H7 (cell line): ENCODE results near the gene EIF3D. TPM values are rescaled to one million over a fixed set of nuclear protein-coding genes. Genes with fewer than 3 reads are reported as not detected.
A peak's percentile ranks its signal among the peaks of the same experiment; 100 is the strongest.

Source experiments
- DNase-seq: peaks from one replicate; pipeline ENCODE4 v3.0.0; 2012
- H3K27me3 ChIP-seq: 2 replicates; pipeline ENCODE4 v1.6.0; 2011; ENCODE audit warnings: mild to moderate bottlenecking, low read length; ENCODE audit not compliant: control insufficient read depth, insufficient read depth
- H3K36me3 ChIP-seq: replicated peaks from 2 replicates; pipeline ENCODE4 v1.5.1; 2011; ENCODE audit warnings: low read length; ENCODE audit not compliant: control insufficient read depth, insufficient read depth
- H3K4me3 ChIP-seq: 2 replicates; pipeline ENCODE4 v1.5.1; 2011; ENCODE audit warnings: low read depth, mild to moderate bottlenecking, control low read depth, low read length, moderate library complexity; ENCODE audit not compliant: insufficient read depth
- total RNA-seq: library from RNA; depleted of rRNA; stranded (reverse); fragments of >200 nt; shearing (Covaris generic); gene quantifications from 2 replicates; pipeline ENCODE4 v1.2.3, GENCODE V29; 2014

The EIF3D gene
- total RNA-seq, 1 experiment from 2014 or later, result 414 TPM

DNA sequence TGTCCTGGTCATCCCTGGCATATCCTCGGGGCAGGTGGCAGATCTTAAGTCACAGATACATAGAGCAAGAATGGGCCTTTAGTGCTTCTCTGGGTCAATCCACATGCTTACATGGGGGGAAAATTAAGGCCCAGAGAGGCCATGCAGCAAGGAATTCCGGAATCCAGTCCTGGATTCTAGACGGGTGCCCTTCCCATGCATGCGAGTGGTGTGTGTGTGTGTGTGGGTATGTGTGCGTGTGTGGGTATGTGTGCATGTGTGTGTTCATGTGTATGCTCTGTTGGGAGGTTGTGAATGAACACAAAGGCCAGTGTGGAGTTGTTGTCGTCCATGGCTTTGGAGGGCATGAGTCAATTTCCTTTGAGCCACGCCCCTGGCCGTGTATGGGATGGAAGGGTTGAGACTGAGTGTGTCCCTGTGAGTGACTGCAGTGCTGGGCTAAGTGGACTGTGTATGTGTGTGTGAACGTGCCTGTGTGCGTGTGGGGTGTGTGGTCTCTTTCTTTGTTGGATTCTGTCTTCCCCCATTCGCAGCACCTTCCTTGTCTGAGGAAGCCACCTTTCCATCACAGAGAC lies 33.4 kb upstream of the EIF3D start:
- H3K36me3 ChIP-seq, result no peaks in the 10 kb centered on the region
- peak; percentile 60 for DNase-seq

DNA sequence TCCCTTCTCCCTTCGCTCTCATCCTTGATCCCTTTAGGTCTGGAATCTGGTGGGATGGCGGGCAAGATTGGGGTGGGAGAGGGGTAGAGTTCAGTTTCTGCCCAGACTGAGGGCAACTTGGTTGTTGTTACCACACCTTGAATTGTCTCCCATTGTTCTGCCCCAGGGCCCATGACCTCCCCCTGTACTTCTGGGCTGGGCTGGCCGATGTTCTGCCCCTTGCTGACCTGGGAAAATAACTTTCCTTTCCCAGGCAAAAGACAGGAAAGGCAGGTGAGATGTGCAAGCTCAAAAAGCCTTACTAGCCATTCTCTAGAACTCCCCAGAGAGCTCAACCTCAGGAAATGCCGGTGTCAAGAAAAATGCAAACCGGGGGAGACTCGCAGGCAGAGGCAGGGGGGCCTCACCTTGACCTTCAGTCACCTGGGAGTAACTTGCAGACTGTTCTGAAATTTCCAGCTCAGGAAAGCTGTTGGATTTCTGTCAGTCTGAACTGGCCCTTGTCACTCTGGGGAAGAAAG lies 32.4 kb upstream of the EIF3D start:
- Histone ChIP-seq H3K27me3 (no peaks in the 10 kb centered on the region), H3K36me3 (no peaks in the 10 kb centered on the region), H3K4me3 (no peak overlapping the region)
- DNase-seq, result no peak

More for the DNA sequence above, 33.4 kb upstream of the EIF3D start:
- H3K27me3 ChIP-seq, result no peaks in the 10 kb centered on the region
- H3K4me3 ChIP-seq, result no peak overlapping the region

DNA sequence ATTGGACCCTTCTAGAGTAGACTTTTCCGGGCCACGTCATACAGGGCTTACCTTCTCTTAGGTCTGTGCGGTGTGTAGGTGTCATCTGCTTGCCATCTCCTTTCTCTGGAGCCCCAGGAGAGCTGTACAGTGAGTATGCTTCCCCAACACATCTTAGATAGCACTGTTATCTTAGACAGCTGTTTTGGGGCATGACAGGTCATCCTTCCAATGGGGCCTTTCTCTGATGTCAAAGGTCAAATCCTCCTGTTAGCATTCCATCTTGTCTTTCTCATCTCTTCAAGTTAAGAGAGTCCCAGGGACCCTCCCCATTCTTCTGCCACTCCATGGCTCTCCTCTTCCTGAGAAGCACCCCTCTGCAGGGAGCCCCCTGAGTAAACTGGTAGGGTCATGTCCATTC lies 31.0 kb upstream of the EIF3D start:
- H3K27me3 ChIP-seq, result no peaks in the 10 kb centered on the region
- no peak overlapping the region for H3K4me3 ChIP-seq
- H3K36me3 ChIP-seq, result no peaks in the 10 kb centered on the region
- DNase-seq, result no peak

DNA sequence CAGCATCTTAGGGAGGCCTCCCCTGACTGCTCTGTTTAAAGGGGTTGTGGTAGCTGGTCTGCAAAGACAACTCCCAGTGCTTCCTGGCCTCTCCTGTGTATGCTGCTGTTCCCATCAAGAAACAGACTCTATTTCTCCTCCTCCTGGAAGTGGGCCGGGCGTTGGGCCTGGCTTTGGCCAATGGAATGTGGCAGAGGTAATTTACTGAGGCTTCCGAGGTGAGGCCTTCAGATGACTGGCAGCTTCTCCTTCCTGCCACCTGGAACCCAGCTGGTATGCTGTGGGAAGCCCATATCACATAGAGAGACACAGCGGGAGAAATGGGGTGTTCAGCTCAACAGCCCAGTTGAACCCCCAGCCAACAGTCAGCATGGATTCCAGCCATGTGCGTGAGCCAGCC lies 25.1 kb upstream of the EIF3D start:
- no peak for DNase-seq
- Histone ChIP-seq H3K27me3 (no peaks in the 10 kb centered on the region), H3K36me3 (no peaks in the 10 kb centered on the region; the same call in 1 of the 2 replicates), H3K4me3 (no peak overlapping the region)

DNA sequence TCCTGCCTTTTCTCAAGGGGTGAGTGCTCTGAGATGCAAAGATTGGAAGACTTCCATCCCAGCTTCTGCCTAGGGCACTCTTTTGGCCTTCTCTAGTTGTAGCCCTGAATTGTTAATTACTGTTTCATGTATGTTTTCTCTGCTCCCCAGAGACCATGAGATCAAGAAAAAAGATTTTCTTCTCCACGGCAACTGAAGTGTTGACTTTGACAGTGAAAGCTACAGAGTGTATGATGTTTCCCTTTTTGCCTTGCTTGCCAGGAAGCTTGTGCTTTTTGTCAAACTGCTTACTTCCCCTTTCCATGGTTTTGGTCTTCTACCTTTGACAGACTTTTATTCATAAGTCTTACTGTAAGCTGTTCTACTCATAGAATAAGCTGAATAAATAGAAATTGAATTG lies 23.3 kb upstream of the EIF3D start:
- Histone ChIP-seq H3K4me3 (no peak overlapping the region), H3K36me3 (no peaks in the 10 kb centered on the region; the same call in 1 of the 2 replicates), H3K27me3 (no peaks in the 10 kb centered on the region)
- no peak for DNase-seq

DNA sequence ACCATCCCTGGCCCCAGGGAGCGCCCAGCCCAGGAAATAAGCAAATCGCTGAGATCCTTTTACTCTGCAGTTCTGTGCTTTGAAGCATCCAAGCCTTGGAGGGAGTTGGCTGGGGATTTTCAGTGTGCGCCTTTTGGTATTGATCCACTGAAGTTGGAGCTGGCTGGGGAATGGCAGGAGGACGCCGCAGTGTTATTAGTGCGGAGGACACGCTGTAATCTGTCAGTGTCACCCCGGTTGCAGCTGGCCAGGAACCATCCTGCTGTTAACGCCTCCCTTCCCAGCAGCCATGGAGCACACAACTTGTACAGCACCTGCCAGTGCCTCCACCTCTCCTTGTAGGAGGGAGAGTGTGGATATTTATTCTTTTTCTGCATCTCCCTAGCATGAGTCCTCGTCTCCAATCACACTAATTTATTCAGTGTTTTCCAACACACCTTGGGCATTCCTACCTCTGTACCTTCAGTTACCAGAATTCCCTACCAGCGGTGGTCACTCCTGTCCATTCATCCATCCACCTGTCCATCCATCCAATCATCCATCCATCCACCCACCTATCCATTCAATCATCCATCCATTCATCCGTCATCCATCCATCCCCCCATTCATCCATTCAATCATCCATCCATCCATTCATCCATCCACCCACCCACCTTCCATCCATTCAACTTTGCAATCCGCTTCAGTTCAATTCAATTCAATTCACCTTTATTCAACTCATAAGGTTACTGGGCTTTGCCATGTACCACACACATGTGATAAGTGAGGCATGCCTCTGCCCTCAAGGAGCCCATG lies 21.9 kb upstream of the EIF3D start:
- no peak for DNase-seq
- Histone ChIP-seq H3K36me3 (no peaks in the 10 kb centered on the region; the same call in 1 of the 2 replicates), H3K27me3 (no peaks in the 10 kb centered on the region), H3K4me3 (no peak overlapping the region)

DNA sequence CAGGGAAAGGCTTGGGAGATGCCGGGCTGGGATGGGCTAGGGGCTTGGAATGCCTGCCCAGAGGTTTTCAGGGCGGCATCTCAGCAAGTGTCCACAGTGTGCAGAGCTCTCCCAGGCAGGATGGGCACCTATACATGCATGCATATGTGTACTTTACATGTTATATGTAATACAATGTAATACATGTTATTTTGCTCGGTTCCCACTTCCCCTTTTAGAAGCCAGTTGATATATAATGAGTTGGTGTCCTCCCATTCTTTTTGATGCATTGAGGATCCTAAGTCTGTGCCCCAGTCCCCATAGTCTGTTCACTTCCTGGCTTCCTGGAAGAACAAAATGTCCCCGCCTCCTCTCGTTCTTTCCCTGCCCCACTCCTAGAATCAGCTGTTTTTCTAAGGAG lies 20.1 kb upstream of the EIF3D start:
- DNase-seq, result no peak
- Histone ChIP-seq H3K36me3 (no peaks in the 10 kb centered on the region; the same call in 1 of the 2 replicates), H3K27me3 (no peaks in the 10 kb centered on the region), H3K4me3 (no peak overlapping the region)

DNA sequence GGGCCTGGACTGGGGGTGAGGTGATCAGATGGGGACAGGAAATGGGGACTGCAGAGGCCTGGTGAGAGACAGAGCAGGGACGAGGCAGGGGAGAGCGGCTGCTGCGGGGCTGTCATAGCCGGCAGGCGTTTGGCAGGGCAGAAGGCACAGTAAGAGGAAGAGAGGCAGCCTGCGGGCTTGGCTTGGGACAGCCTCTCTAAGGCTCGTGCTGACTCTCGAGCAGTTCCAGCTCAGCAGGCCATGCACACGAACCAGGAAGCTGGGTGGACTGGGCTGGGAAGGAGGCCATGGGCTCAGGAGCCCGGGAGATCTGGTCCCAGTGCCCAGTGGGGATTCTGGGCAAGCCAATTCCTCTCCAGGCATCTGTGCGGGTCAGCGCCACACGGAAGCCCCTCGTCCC lies 19.6 kb upstream of the EIF3D start:
- H3K27me3 ChIP-seq, result no peaks in the 10 kb centered on the region
- H3K36me3 ChIP-seq, result no peaks in the 10 kb centered on the region; the same call in 1 of the 2 replicates
- H3K4me3 ChIP-seq, result no peak overlapping the region
- DNase-seq, result peak; percentile 38

DNA sequence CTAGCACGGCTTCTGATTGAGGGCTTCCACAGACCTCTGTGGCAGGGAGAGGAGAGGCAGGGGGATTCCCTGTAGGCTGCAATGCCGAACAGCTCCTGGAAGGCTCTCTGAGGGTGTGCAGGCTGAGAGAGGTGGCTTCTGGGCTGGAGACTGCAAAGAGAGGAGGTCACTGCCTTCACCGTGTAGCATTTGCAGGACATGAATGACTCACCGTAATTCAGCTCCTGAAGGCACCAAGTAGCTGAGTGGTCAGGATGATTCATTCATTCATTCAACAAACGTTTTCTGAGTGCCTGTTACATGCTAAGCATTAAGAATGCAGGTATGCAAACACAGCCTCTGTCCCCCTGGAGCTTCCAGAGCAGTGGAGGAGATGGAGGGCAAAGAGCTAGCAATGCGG lies 18.0 kb upstream of the EIF3D start:
- H3K36me3 ChIP-seq, result no peaks in the 10 kb centered on the region
- H3K27me3 ChIP-seq, result no peaks in the 10 kb centered on the region
- no peak for DNase-seq
- H3K4me3 ChIP-seq, result no peak overlapping the region

DNA sequence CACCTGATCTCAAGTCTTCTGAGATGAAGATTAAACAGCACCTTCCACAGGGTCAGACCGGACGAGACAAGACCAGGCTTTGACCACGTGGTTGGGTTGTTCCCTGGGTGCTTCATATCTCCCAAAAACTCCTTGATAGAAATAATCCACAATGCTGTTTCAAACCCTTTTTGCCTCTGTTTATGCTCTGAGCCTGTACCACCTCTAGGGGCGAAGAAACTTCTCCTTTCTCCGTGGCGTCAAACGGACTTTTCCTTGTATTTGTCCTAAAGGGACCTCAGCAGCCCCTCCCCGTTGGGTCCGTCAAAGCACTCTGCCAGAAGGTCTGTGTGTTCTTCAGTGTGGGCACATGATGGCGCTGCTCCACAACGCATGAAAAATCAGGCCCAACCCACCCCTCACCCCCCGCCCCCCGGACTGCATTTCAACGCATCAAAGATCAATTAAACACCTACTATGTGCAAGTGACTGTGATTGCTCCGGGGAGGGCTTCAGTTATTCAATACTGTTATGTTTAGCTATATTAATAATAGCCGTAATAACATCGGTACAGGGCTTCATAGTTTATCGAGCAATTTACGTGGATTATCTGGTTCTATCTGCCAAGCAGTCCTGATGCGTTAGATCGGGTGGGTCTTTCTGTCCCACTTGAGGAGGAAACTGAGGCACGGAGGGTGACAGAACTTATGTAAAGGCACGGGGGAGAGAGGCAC lies 17.3 kb upstream of the EIF3D start:
- H3K4me3 ChIP-seq, result no peak overlapping the region
- peak; percentile 92 for DNase-seq
- no peaks in the 10 kb centered on the region for H3K27me3 ChIP-seq
- no peaks in the 10 kb centered on the region for H3K36me3 ChIP-seq

DNA sequence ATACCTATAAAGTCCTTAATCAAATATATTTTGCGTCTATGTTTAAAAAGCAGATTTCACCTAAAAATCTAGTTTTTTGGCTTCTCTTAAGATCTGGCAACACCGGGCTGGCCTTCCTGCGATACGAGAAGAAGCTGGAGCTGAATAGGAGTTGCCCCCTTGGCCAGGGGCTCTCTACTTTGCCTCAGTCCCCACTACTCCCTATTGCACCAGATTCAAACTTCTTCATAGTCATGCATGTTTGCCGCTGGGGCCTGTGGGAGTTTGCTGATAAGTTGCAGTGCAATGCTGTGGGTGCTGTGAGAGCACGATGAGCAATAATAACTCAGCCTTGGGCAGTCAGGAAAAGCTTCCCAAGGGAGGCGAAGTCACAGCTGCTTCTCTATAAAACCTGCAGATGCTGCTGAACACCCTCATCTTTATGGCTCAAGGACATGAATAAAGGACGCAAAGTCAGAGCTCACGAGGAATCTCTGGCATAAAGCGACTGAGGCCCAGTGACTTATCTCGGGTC lies 15.2 kb upstream of the EIF3D start:
- Histone ChIP-seq H3K4me3 (no peak overlapping the region), H3K36me3 (no peaks in the 10 kb centered on the region), H3K27me3 (no peaks in the 10 kb centered on the region)
- DNase-seq, result no peak

DNA sequence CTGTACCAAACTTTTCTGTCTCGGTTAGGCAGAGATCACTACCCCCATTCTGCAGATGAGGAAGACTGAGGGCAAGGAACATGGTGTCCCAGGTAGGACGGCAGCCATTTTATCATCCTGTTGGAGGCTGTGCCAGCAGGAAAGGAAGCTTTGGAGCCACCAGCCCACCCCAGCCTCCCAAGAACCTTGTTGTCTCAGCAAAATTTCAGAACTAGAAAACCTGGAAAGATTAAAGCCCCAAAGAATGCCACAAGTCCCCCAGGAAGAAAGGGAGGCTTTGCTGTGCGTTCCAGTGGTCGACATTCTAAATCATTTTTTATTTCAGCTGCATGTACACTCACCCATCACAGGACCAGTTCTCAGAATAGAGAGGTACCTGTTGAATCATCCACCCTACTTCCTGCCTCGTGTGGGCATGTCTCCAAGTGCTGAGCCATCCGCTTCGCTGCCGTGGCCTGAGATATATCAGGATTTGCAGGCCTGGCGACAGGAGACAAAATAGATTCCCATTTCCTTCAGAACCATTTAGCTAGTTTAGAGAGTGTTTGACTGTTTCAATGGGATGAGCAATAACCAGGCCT lies 13.0 kb upstream of the EIF3D start:
- H3K27me3 ChIP-seq, result no peaks in the 10 kb centered on the region
- DNase-seq, result no peak
- no peak overlapping the region for H3K4me3 ChIP-seq
- no peaks in the 10 kb centered on the region for H3K36me3 ChIP-seq

DNA sequence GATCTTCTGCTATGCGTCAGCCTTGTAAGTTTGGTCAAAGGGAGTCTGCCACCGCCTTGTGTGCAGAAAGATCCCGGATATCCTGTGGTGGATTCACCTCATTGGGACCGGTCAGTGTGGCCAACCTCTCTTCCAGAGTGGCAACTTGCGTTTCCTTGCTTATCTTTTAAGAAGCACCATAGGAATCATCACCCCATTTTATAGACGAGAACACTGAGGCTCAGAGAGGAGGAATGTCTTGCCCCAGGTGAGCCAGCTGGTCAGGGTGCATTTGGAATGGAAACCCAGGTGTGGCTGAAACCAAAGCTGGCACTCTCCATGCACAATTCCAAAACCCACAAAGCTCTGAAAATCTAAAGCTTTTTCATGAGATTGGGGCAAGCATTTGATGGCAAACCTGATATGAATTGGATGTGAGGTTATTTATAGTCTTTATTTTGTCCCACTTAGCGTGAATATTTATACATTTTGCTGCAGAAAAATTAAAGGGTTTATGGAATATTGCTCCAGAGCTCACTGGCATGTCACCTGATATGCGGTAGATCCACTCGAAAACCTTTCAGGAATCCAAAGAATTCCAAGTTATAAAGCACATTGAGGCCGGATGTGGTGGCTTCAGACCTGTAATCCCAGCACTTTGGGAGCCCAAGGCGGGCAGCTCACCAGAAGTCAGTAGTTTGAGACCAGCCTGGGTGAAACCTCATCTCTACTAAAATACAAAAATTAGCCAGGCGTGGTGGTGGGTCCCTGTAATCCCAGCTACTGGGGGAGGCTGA lies 12.1 kb upstream of the EIF3D start:
- no peak for DNase-seq
- no peaks in the 10 kb centered on the region for H3K36me3 ChIP-seq
- no peaks in the 10 kb centered on the region for H3K27me3 ChIP-seq
- no peak overlapping the region for H3K4me3 ChIP-seq

DNA sequence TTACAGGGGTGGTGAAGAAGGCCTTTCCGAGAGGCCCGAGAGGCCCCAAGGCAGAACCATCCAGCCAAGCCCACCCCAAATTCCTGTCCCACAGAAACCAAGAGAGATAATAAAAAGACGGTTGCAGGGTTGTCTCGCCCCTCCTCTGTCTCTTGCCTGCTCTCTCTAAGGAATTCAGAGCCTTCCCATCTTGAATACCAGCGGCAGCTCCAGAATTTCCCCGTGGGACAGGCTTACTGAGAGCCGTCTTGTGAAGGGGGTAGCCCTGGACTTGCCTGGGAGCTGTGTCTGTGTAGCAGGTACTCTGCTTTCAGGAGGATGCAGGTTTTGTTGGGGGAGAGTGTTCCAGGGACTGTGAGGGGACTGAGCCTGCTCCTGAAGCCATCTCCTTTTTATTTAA lies 9.6 kb upstream of the EIF3D start:
- Histone ChIP-seq H3K4me3 (no peak overlapping the region), H3K27me3 (no peaks in the 10 kb centered on the region), H3K36me3 (no peaks in the 10 kb centered on the region)
- no peak for DNase-seq
